HG03159 (cell line): ENCODE results near the gene SMPD2.
A peak's percentile ranks its signal among the peaks of the same experiment; 100 is the strongest.

Experiments
- ATAC-seq: cut with Tn5 transposase; IDR thresholded peaks from one replicate; pipeline ENCODE4 v1.9.1; 2021; ENCODE audit warnings: mild to moderate bottlenecking, moderate library complexity; ENCODE audit not compliant: unreplicated experiment

The SMPD2 gene

DNA sequence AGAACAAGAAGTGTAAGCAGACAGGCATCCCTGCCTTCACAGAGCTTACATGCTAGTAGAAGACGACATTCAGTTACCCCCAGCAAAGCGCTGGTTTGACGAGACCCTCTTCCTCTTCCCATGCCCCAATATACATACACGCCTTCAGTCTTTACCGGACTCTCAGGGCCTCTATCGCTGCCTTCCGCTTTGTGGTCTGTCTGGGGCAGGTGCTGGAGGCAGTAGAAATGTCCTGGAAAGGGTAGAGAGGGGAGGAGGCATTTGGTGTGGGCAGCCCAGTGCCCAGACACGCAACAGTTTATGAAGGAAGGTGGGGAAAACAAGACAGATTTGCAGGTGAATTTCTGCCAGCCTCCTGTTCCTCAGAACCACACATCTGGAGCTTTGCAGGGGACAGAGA lies 6.0 kb downstream of the SMPD2 start:
- no peak for ATAC-seq

GRCh38 chr6:109447087-109447486 lies 6.6 kb downstream of the SMPD2 start:
- ATAC-seq: no peak

DNA sequence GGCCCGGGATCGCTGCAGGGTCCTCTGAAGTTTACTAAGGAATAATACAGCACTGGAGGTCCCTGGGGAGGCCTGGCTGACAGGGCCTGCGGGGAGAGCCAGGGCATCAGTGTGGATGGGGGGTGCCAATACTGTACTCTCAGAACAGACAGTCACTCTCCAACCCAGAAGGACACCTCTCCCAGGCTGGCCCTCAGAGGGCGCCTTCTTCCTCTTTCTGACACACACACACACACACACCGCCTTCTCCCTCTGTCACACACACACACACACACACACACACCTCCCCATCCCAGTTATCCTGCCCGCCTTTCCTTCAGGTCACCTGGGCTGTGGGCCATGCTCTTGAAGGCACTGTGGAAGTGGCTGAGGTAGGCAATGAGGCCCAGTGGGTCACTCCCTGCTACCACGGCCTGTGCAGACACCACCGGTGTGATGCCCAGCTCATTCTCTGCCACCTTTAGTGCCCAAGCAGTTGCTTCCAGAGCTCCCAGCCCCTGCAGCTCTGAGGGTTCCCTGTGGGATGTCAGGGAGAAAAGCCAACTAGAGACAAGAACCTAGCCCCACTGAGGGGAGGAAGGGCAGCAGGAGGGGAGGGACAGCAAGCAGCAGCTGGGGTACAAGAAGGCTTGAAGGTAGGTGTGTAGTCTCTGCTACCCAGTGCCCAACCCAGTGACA lies 7.5 kb downstream of the SMPD2 start:
- no peak for ATAC-seq

GRCh38 chr6:109448615-109449014 lies 8.1 kb downstream of the SMPD2 start:
- no peak for ATAC-seq

- ATAC-seq: no peak
These were observed 8.7 kb downstream of the SMPD2 start for GRCh38 chr6:109449064-109449794.

DNA sequence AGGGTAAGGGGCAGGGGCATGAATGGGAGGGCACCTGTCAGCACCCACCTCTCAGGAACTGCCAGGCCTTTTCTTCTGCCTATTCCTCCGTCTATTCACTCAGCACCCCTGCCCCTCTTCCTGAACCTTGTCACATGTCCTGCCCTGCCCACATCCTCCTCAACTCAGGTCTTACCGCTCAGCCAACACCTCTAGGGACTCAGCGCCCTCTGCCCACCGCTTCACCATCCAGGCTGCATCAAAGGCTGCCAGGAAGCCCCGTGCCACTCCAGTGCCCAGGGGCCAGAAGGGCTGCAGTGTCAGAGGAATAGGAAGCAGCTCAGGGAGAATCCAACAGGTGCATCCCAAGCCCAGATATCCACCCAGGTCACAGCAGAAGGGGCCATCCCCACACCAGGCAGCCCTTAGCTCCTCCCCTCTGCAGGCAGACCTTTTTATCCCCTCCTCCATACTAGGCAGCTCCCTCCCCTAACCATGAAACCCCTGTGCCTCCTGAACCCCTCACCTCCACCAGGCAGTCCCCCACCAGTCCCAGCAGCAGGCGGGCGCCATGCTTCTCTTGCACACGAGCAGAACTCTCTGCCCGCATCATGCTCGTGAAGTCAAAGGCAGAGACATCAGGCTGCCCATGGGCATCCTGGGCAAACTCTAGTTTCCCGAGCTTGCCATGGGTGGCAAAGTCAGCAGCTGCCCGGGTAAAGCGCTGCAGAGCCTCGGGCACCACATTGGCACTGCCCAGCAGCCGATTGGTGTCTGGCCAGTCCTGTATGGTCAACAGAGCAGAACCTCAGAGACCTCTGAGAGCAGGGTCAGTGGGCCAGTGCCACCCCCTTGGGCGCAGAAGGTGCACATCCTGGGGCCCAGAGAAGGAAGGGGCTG lies 9.5 kb downstream of the SMPD2 start:
- ATAC-seq: no peak

DNA sequence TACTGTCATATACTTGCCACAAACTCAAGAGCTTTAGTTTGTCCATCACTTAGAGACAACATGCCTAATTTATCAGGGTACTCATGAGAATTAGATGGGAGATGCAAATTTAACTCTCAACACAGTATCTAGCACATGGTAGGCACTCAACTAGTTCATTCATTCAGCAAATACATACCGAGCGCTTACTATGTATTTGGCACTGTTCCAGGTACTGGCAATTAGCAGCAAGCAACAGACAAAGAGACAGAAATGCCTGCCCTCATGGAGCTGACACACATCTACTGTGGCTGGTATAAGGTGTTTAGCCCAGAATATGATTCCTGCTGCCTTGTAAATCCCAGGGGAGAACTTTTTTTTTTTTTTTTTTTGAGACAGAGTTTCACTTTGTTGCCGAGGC lies 10.3 kb downstream of the SMPD2 start:
- no peak for ATAC-seq

- no peak for ATAC-seq
These were observed 10.9 kb downstream of the SMPD2 start for GRCh38 chr6:109451376-109451775.

DNA sequence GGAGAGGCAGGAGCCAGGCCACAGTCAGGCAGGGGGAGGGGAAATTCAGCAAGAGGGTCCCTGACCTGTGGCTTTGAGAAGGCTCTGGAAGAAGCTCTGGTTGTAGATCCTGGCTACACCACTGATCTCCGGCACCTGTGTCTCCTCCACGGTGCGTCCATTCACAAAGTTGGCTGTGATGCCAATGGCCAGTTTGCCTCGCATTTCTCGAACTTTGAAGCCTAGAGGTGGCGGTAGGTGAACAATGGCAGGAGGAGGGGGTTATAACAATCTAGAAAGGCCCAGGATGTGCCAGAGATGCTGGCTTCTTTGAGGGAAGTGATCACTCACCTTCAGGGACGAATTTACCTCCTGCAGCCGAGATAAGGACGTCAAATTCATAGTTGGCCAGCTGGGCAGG lies 11.7 kb downstream of the SMPD2 start:
- ATAC-seq: no peak

DNA sequence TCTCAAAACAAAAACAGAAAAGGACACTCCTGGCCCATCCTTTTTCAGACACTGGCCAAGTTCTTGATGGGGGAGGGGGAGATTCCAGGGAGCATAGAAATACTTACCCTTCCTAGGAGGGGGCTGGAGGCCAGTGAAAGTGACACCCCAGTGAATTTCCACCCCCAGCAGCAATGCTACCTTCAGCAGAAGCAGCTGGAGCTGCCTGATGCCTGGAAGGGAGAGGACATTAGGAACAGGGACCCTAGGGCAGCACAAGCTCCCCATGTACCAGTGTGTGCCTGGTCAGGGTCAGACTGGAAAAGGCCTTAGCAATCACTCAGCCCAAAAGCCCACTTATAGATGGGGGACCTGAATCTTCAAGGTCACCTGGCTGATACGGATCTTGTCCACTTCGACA lies 12.6 kb downstream of the SMPD2 start:
- ATAC-seq: no peak

DNA sequence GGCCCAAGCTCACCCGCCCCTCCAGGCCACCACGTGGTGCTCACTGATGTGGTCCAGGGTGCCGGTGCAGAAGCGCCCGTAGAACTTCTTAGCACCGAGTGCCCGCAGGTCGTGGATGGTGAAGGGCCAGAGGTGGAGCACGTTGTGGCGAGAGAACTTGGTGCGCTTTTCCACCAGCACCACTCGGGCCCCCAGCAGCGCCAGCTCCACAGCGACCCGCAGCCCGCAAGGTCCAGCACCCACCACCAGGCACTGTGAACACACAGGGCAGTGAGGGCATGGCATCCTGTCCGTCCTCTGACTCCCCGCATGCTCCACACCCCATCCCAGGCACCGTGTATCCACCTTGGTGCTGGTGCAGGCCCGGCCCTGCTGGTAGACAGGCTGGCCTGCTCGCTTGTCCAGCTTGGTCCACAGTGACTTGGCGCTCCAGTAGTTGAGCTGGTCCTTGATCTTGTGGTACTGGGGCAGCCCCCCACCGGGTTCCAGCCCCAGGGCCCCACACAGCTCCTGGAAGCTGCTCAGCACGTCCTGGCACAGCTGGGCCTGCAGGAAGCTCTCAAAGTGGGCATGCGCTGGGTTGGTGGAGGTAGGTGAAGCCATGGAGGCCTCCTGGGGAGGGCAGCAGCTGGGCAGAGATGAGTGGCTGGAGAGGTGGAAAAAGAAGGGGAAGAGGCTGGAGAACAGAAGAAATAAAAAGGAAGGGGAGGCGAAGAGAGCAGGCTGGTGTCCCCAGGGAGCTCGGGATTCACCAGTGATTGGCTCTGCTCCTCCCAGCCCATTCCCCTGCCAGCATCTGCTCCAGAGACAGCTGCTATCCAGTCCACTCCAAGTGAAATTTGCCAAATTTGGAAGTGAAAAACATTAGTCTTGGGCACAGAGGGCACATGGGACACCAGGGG lies 13.3 kb downstream of the SMPD2 start:
- ATAC-seq: no peak

DNA sequence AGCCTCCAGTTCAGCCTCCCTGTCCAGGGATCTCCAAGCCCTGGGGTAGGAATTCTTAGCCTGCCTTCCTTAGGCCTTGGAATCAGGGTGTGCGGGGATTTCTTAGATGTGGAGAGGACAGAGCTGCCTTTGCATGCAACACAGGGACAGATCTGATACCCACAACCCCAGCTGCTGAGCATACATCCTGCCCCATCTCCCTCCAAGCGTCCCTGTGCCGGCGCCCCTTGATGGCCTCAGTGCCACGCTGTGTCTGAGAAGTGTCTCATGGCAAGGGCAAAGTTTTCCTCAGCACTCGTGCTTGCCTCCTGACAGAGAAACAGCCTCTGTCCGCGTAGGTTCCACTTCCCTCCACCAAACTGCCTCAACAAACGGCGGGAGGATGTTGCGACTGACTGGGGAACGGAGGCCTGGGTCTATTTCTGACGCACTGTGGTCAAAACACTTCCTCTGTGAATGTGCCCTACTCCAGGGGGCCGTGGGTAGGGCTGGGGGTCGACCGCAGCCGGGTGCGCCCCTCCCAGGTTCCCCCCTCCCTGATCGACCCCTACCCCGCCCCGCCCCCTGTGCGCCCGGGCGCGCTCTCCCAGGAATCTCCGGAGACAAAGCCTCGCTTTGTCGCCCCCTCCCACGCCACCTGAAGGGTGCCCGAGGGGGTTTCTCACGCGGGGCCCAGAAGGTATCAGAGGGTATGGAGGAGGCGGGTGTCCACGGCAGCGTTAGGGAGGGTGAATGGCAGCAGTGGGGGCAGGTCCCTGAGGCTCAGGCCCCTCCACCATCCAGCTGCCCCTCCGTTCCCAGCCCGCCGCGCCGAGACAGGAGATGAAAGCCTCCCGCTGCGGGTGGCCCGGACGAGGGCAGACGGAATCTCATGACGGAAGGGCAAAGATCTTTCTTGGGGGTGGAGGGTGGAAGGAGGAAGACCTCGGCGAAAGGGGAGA lies 14.2 kb downstream of the SMPD2 start:
- ATAC-seq: peak; percentile 26

GRCh38 chr6:109455437-109456110 lies 15.1 kb downstream of the SMPD2 start, which contains the start of gene MICAL1:
TSS of gene MICAL1 (minus strand) at chr6:109455772. CDS start at chr6:109454196, 1,576 bp downstream.
- ATAC-seq: peak; percentile 65

GRCh38 chr6:109456111-109456583 lies 15.6 kb downstream of the SMPD2 start:
- no peak for ATAC-seq

GRCh38 chr6:109456710-109457561 lies 16.4 kb downstream of the SMPD2 start:
- ATAC-seq: no peak

DNA sequence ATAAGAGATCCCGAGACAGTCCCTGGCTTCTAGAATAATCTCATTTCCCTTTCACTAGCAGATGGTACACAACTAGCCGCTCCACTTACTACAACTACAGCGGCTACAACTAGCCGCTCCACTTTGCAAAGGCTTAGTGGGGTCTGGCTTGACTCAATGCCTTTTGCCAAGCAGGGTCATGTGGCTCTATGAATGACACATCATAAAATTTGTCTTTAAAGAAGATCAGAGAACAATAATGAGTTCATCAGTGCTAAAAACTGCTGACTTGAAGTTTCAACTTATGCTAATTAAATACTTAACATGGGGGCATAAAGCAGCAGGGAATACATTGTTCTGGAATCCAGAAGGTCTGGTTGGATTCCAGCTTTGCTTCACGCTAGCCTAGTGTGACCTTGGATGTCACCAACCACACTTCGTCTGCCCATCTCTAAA lies 17.1 kb downstream of the SMPD2 start:
- ATAC-seq: no peak

DNA sequence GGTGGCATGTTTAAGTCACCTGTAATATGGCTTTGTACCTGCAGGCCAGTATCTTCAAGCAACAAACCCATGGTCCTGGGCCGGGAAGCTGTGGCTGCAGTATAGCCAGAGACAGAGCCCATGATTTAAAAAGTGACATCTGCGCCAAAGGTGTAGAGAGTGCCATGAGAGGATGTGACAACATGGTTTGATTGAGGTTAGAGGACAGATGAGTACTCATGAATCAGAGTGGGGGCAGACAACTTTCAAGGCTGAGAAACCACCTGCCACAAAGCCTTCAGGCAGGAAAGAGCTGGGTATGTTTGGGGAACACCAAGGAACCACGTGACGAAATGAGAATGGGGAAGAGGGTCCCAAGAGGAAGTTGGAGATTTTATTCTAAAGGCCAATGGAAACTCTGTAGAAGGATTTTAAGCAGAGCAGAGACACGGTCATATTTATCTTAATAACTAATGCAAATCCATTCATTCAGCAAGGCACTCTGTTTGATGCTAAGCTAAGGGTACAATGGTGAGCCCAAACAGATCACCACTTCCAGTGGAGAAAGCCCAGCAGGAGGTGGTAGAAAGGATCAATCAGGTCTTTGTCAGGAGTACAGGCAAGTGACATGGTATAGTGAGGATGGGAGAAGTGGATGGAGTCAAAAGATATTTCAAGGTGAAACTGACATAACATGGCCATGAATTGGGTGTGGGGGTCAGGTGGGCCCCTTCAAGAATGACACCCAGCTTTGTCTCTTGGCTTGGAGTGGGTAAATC lies 18.4 kb downstream of the SMPD2 start:
- ATAC-seq: no peak
